Kidney (tissue), 14 donors: ENCODE results near the gene POMT1. TPM values are rescaled to one million over a fixed set of nuclear protein-coding genes. Genes with fewer than 3 reads are reported as not detected.
A peak's percentile ranks its signal among the peaks of the same experiment; 100 is the strongest.

Source experiments
- DNase-seq, 5 donors: peaks; one replicate each; pipeline ENCODE4 v3.0.0-alpha.2; 2013 to 2020
- FAIRE-seq: peaks from 2 replicates; lab custom pipeline; 2012; peaks lifted over from hg19 to GRCh38; lab: Jason Lieb, UNC
- H3K27ac ChIP-seq, 2 donors: one replicate each; pipeline ENCODE4 v1.7.0; 2013; ENCODE audit warnings: low read depth in 2 of 2, low read length in 2 of 2, inconsistent platforms in 1 of 2
- H3K27me3 ChIP-seq: one replicate; pipeline ENCODE4 v1.7.1; 2013; ENCODE audit warnings: low read length, inconsistent platforms; ENCODE audit not compliant: control insufficient read depth, insufficient read depth
- H3K36me3 ChIP-seq, 3 donors: one replicate each; pipeline versions ENCODE4 v1.7.0 to v1.7.1; 2013; ENCODE audit warnings: low read length in 3 of 3, control low read depth in 1 of 3, inconsistent platforms in 1 of 3; ENCODE audit not compliant: insufficient read depth in 3 of 3, control insufficient read depth in 2 of 3
- H3K4me1 ChIP-seq, 3 donors: one replicate each; pipeline versions ENCODE4 v1.7.0 to v1.7.1; 2013; ENCODE audit warnings: low read length in 3 of 3, inconsistent platforms in 1 of 3, low read depth in 1 of 3; ENCODE audit not compliant: control insufficient read depth in 2 of 3, insufficient read depth in 2 of 3
- H3K4me3 ChIP-seq, 3 donors: one replicate each; pipeline versions ENCODE4 v1.7.0 to v1.8.1; 2013; ENCODE audit warnings: low read length in 3 of 3, control low read depth in 1 of 3, inconsistent platforms in 1 of 3
- H3K9ac ChIP-seq, 3 donors: one replicate each; pipeline versions ENCODE4 v1.7.0 to v1.7.1; 2013; ENCODE audit warnings: low read length in 3 of 3, control low read depth in 1 of 3, inconsistent platforms in 1 of 3
- H3K9me3 ChIP-seq, 3 donors: one replicate each; pipeline versions ENCODE4 v1.7.0 to v1.7.1; 2013; ENCODE audit warnings: low read length in 3 of 3, control low read depth in 1 of 3, inconsistent platforms in 1 of 3; ENCODE audit not compliant: control insufficient read depth in 2 of 3, insufficient read depth in 1 of 3
- intact Hi-C: fragments of 100-400 bp; cut with DNase I; formaldehyde crosslinking; loops from one replicate; pipeline ENCODE4 v1.11.1; 2022
- polyA plus RNA-seq: library from polyadenylated mRNA; stranded (reverse); fragments of 350-450 nt; fragmentation: Illumina TruSeq; extraction: RNeasy Lipid Tissue Mini Kit (QIAGEN cat#74804); gene quantifications from one replicate; pipeline ENCODE4 v1.2.3, GENCODE V29; 2014; ENCODE audit warnings: low read depth, low replicate concordance; ENCODE audit not compliant: insufficient read depth
- total RNA-seq: library from RNA; stranded (reverse); fragmentation: NEBNext Ultra II Directional; extraction: Animal tissue kit (Norgen Biotek cat#: 25700); gene quantifications from one replicate; pipeline ENCODE4 v1.2.1, GENCODE V29; 2021
- TF ChIP-seq, protein P1 (sequence below): IDR thresholded peaks from 3 replicates; pipeline ENCODE4 v1.5.1; 2012; ENCODE audit warnings: mild to moderate bottlenecking, moderate library complexity, borderline replicate concordance; ENCODE audit not compliant: insufficient read depth; ENCODE audit errors: extremely low read depth
- donor health status: control.
- donor health status: control.
- donor health status: control.
- donor health status: control.
- donor health status: control.
- donor health status: DM: yes; HTN: yes; CAD: no.
- donor health status: Normal renal cell carcinoma (clear cell type).

POMT1 gene
- total and polyA plus RNA-seq, 2 donors from 2014 or later: 32.3 to 36.5 TPM

DNA sequence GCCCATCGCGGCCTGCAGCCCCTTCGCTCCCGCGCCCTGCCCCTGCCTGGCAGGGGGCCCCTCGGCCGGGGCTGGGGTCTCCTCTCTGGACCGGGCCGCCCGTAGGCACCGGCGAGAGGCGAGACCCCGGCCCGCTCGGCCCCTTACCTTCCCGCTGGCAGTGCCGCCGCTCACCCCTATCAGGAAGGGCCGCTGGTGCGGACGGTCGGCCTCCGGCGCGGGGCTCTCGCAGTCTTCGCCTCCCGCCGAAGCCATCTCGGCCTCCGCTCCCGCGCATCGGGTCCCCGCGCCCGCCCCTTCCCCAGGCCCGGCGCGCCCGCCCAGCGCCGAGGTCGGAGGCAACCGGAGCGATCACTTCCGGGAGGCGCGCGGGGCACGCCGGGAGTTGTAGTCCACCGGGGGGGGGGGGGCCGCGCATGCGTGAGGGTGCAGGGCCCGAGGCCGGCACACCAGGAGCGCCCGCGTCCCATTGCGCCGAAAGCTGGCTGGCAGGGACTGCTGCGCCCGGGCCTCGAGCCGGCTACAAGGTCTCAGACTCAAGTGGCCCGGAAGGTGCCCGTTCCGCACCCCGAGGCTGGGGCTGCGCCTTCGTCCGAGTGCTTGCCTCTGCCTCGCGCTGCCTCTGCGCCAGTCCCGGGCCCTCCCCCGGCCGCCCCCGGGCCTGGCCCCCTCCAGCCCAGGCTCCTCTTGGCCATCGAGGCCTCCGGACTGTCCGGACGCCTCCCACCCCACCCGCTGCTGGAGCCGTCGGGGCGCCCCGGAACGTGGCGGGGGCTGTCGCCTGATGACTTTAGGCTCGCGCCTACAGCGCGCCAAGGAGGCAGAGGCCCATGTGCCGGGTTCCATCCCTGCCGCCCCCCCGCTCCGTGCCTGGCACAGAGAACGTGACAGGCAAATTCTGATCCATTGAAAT is 28.5 kb downstream of the POMT1 start, which contains the start of gene UCK1:
UCK1 (minus strand) TSS at position 344 of the 913 bp plus-strand sequence; CDS start at position 255, 89 bp downstream.
- intact Hi-C loops: no loop called here

DNA sequence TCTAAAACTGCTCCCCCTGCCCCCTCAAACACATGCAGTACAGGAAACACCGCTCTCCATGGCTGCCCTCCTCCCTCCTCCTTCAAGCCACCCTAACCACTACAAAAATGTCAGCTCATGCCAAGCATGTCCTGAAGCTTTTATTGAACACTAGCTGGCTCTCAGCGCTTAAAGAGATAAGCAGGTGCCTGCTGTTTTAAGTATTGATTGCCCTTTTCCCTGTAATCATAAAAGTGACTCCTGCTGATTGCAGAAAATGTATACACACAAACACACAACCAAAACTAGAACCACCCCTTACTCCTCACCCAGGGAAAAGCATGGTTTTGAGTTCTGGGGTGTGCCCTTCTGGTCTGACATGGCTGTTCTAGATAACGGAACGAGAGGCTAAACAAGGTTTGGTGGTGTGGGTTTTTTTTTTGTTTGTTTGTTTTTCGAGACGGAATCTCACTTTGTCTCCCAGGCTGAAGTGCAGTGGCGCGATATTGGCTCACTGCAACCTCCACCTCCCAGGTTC is 32.1 kb downstream of the POMT1 start:
- Histone ChIP-seq H3K4me3 (no peak overlapping the region), H3K27ac (no peak overlapping the region), H3K9me3 (no peaks in the 10 kb centered on the region), H3K4me1 (peaks cover 0 to 8% (median 6%) of the 10 kb centered on the region in 3 donors), H3K27me3 (no peaks in the 10 kb centered on the region), H3K9ac (no peak overlapping the region), H3K36me3 (peaks cover 0 to under 1% (median 0%) of the 10 kb centered on the region in 3 donors)
- TF ChIP-seq, protein P1, sequence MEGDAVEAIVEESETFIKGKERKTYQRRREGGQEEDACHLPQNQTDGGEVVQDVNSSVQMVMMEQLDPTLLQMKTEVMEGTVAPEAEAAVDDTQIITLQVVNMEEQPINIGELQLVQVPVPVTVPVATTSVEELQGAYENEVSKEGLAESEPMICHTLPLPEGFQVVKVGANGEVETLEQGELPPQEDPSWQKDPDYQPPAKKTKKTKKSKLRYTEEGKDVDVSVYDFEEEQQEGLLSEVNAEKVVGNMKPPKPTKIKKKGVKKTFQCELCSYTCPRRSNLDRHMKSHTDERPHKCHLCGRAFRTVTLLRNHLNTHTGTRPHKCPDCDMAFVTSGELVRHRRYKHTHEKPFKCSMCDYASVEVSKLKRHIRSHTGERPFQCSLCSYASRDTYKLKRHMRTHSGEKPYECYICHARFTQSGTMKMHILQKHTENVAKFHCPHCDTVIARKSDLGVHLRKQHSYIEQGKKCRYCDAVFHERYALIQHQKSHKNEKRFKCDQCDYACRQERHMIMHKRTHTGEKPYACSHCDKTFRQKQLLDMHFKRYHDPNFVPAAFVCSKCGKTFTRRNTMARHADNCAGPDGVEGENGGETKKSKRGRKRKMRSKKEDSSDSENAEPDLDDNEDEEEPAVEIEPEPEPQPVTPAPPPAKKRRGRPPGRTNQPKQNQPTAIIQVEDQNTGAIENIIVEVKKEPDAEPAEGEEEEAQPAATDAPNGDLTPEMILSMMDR: no peak
- intact Hi-C loops: no loop called here
- DNase-seq (peak in 3 of 5 donors; percentile 21 to 53 (median 38)), FAIRE-seq (no peak)

More for the DNA sequence above, 28.5 kb downstream of the POMT1 start, which contains the start of gene UCK1:
- TF ChIP-seq, protein P1: no peak
- peak within 1 kb of the TSS; percentile 27 to 82 (median 69) for H3K9ac ChIP-seq
- DNase-seq (peak; percentile 91 to 95 (median 92)), FAIRE-seq (no peak)
- H3K27me3 ChIP-seq: no peaks in the 10 kb centered on the region
- peak within 1 kb of the TSS; percentile 70 to 87 (median 81) for H3K4me3 ChIP-seq
- H3K4me1 ChIP-seq: peaks cover 0 to 13% (median 7%) of the 10 kb centered on the region in 3 donors
- peaks cover 2 to 13% (median 3%) of the 10 kb centered on the region in 3 donors for H3K36me3 ChIP-seq
- H3K9me3 ChIP-seq: no peaks in the 10 kb centered on the region
- peak within 1 kb of the TSS in 1 of 2 donors; percentile 57 for H3K27ac ChIP-seq

DNA sequence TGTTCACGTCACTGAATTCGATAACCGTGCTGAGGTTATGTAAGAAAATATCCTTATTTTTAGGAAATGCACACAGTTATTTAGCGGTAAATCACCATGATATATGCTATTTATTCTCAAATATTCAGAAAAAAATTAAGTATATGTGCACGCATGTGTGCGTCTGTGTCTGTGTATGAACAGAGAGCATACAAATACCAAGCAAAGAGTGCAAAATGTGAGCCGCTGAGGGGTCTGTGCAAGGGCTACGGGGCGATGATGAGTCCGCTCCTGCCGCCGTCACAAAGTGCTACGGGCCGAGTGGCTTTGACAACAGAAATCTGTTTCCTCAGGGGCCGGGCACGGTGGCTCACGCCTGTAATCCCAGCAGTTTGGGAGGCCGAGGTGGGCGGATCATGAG is 35.2 kb downstream of the POMT1 start:
- Histone ChIP-seq H3K9me3 (no peaks in the 10 kb centered on the region), H3K27ac (no peak overlapping the region), H3K4me3 (no peak overlapping the region), H3K4me1 (no peaks in the 10 kb centered on the region), H3K36me3 (no peaks in the 10 kb centered on the region), H3K9ac (no peak overlapping the region), H3K27me3 (no peaks in the 10 kb centered on the region)
- no peak for FAIRE-seq
- no peak for DNase-seq
- intact Hi-C loops: no loop called here
- TF ChIP-seq, protein P1: no peak
